Measurements from ENCODE around the gene ZBTB45.

ZBTB45 gene

GRCh38 chr19:58538257-58539168 is 18.9 kb upstream of the ZBTB45 start:
- DNase-seq, result no peak

- no peak for DNase-seq
These were observed 17.5 kb upstream of the ZBTB45 start for GRCh38 chr19:58536852-58537798.

GRCh38 chr19:58535857-58536256 is 16.2 kb upstream of the ZBTB45 start:
- no peak for DNase-seq

- no peak for DNase-seq
These were observed 11.6 kb upstream of the ZBTB45 start for GRCh38 chr19:58531034-58531840.

GRCh38 chr19:58529405-58529804 is 9.8 kb upstream of the ZBTB45 start:
- DNase-seq, result no peak

GRCh38 chr19:58522709-58523108 is 3.1 kb upstream of the ZBTB45 start:
- no peak for DNase-seq

GRCh38 chr19:58521651-58522050 is 2.0 kb upstream of the ZBTB45 start:
- DNase-seq, result no peak

GRCh38 chr19:58520257-58520599 is 618 bp upstream of the ZBTB45 start:
- no peak for DNase-seq

- DNase-seq, result peak; percentile 47
These were observed 589 bp downstream of the ZBTB45 start for GRCh38 chr19:58519087-58519354.

- DNase-seq, result no peak
These were observed 1.1 kb downstream of the ZBTB45 start for GRCh38 chr19:58518256-58519086.

GRCh38 chr19:58516964-58517833 is 2.4 kb downstream of the ZBTB45 start:
- DNase-seq, result no peak

GRCh38 chr19:58516246-58516836 is 3.3 kb downstream of the ZBTB45 start:
- no peak for DNase-seq

GRCh38 chr19:58515259-58515658 is 4.4 kb downstream of the ZBTB45 start:
- no peak for DNase-seq

- DNase-seq, result no peak
These were observed 5.0 kb downstream of the ZBTB45 start for GRCh38 chr19:58514564-58515022.

GRCh38 chr19:58513694-58514563 is 5.7 kb downstream of the ZBTB45 start:
- DNase-seq, result peak; percentile 95

- DNase-seq, result no peak
These were observed 6.4 kb downstream of the ZBTB45 start for GRCh38 chr19:58513213-58513693.

- DNase-seq, result no peak
These were observed 8.0 kb downstream of the ZBTB45 start, which contains the start of gene SLC27A5 for GRCh38 chr19:58511353-58512208. Gene SLC27A5 (minus strand): TSS chr19:58511992. CDS start chr19:58511955, 37 bp downstream.

Measured in NCI-H774 (cell line).